Measurements from ENCODE around the gene NAALADL2. TPM values are rescaled to one million over a fixed set of nuclear protein-coding genes. Genes with fewer than 3 reads are reported as not detected.

Gene NAALADL2
- total RNA-seq, 1 donor from 2014 or later, result 1.1 TPM

GRCh38 chr3:174891524-174892203, 32.5 kb downstream of the NAALADL2 start:
- H3K27me3 ChIP-seq (ENCODE audit: control insufficient read depth, insufficient read depth, low read length), result no peaks in the 10 kb centered on the region
- FAIRE-seq (peak; percentile 55), DNase-seq (ENCODE audit: low read depth) (peak; percentile 6)
- H3K36me3 ChIP-seq (ENCODE audit: control insufficient read depth, insufficient read depth, low read length), result no peaks in the 10 kb centered on the region
- TF ChIP-seq CTCF (IDR thresholded peaks at IDR 0.05; ENCODE audit: insufficient read depth, low read length, severe bottlenecking), result no peak
- no peak overlapping the region for H3K4me3 ChIP-seq (ENCODE audit: low read depth, low read length)

DNA sequence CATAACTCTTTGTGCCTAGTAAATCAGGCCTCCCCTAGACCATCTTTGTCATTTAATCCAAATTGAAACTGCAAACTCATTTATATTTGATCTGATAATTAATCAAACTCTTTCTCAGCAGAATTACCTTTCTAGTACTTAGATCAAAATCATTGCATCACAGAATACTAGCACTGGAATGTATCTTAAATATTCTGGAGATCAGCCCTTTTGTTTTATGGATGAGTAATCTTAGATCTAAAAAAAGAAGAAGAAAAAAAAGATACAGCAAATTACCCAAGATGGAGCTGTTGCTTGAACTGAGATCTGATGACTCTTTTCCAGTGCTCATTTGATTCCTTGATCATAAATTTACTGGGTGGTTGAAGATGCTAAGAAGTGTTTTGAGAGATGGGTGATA, 47.9 kb downstream of the NAALADL2 start:
- Histone ChIP-seq H3K36me3 (ENCODE audit: control insufficient read depth, insufficient read depth, low read length) (no peaks in the 10 kb centered on the region), H3K4me3 (ENCODE audit: low read depth, low read length) (no peak overlapping the region), H3K27me3 (ENCODE audit: control insufficient read depth, insufficient read depth, low read length) (no peaks in the 10 kb centered on the region)
- no peak for TF ChIP-seq CTCF (IDR thresholded peaks at IDR 0.05; ENCODE audit: insufficient read depth, low read length, severe bottlenecking)
- FAIRE-seq, result no peak
- DNase-seq (ENCODE audit: low read depth), result peak; percentile 57

GRCh38 chr3:174907628-174908407, 48.7 kb downstream of the NAALADL2 start:
- H3K4me3 ChIP-seq (ENCODE audit: low read depth, low read length), result no peak overlapping the region
- H3K27me3 ChIP-seq (ENCODE audit: control insufficient read depth, insufficient read depth, low read length), result no peaks in the 10 kb centered on the region
- TF ChIP-seq CTCF (IDR thresholded peaks at IDR 0.05; ENCODE audit: insufficient read depth, low read length, severe bottlenecking), result no peak
- no peak for FAIRE-seq
- H3K36me3 ChIP-seq (ENCODE audit: control insufficient read depth, insufficient read depth, low read length), result no peaks in the 10 kb centered on the region
- DNase-seq (ENCODE audit: low read depth), result peak; percentile 23

DNA sequence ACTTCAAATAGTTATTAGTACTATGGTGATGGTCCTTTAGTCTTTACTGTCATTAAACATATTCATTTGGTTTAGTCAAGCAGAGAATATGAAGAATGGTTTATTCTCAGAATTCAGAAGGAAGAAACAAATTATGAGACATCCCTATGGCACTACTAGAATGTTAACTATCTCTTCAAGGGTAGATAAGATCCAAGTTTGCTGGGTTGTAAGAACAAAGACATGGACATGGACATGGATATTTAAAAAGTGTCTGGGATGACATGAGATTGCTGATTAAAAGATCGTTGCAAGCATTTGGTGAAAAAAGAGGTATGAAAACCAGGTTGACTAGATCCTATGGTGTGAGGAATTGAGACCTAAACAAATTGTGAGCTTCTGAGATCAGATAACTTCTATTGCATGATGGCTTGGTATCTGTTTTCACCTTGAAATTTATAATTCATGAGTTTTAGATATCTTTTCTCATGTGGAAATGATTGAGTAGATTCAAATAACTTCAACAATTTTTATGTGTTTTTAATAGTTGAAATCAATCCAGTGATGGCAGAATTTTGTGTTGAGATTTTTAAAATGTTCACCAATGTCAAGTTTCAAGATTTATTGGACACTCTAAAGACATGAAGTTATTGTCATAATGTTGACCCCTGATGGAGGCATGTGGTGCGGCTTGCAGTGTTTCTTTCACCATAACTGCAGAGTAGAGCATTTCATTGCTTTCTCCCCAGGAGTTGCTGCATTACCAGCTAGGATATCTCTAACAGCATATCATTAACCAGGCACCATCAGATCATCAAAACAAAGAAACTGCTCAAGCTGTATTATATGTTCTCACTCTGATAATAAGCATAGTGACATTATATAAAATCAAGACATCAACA, 72.6 kb downstream of the NAALADL2 start:
- no peaks in the 10 kb centered on the region for H3K36me3 ChIP-seq (ENCODE audit: control insufficient read depth, insufficient read depth, low read length)
- no peak for FAIRE-seq
- TF ChIP-seq CTCF (IDR thresholded peaks at IDR 0.05; ENCODE audit: insufficient read depth, low read length, severe bottlenecking), result no peak
- DNase-seq (ENCODE audit: low read depth), result no peak
- no peaks in the 10 kb centered on the region for H3K27me3 ChIP-seq (ENCODE audit: control insufficient read depth, insufficient read depth, low read length)
- H3K4me3 ChIP-seq (ENCODE audit: low read depth, low read length), result no peak overlapping the region

DNA sequence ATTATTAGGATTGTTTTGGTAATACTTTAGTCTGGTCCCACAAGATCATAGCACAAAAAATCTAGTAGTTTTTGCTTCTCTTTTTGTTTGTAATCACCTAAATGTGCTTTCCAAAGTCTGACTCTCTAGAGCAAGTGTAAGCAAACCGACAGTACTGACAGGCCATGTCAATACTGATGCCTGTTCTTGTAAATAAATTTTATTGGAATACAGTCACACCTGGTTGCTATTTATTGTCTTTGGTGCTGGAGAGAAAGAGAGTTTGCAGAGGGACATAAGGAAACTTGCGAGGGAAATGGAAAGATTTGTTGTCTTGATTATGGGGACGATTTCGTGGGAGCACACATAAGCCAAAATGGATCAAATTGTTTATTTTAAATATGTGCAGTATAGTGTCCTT, 77.5 kb downstream of the NAALADL2 start:
- Histone ChIP-seq H3K4me3 (ENCODE audit: low read depth, low read length) (no peak overlapping the region), H3K27me3 (ENCODE audit: control insufficient read depth, insufficient read depth, low read length) (no peaks in the 10 kb centered on the region), H3K36me3 (ENCODE audit: control insufficient read depth, insufficient read depth, low read length) (no peaks in the 10 kb centered on the region)
- DNase-seq (ENCODE audit: low read depth) (no peak), FAIRE-seq (no peak)
- TF ChIP-seq CTCF (IDR thresholded peaks at IDR 0.05; ENCODE audit: insufficient read depth, low read length, severe bottlenecking), result no peak

All from bronchial epithelial cell (primary cell).